ENCODE results near the gene ARID3C.

Gene ARID3C

DNA sequence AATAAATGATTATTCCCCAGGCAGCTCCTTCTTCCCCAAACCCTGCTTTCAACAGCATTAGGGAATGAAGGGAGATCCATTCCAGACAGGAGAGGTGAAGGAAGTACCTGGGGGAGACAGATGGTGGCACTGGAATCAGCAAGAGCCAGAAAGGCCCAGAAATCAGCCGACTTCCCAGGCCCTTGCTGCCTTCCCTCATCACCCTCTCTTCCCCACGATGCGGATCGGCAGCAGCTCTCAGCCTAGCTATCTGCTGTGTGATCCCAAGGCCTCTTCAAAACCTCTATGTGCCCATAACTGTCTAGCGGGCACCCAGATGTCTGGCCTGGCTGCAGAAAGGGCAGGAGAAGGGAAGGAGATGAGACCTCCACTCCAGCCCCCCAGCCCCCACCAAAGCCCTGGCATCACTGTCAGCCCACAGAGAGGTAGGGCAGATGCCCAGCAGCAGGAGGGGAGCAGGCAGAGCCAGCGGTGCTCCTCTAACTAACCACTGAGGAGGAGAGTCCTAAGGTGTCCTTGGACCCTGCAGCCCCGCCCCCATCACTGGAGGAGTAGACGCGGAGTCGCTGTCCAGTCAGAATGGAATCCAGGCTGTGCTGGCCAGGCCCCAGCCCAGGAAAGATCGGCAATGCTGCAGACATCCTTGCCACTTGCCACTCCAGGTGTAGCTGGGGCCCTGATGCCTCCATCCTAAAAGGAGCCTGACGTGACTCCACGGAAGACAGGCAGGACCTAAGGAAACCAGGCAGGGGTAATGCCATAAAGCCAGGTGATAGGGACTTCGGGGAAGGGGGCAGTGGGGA, 52.1 kb downstream of the ARID3C start:
- no peak for DNase-seq (ENCODE audit: low read depth)

DNA sequence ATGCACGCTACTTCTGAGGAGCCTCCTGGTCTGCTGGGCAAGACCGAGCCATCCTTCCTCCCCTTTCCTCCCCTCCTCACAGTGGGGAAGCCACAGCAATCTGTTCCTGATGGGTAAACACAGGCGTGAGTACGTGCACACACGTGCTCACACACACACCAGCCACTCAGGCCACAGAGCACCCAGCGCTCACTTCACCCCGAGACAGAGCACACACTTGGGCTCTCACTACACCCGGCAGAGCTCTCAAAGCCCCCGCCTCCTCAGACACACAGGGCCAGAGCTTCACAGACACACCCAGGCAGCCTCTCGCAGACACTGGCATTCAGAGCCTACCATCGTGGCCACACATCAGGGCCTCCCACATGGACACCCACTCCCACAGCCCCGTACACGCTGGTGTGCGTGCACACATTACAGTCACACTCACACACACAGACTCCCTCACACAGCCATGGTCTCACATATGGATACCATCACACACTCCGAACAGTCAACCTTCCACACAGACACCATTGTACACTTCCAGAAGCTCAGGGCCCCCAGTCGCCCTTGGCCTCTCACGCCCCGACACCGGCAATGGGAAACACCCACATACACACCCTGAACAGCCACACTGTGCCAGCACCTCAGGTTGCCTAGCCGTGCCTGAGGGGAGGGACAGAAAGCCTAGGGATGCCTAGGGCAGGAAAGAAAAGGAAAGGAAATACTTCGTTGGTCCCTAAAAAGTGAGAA, 52.8 kb downstream of the ARID3C start:
- no peak for DNase-seq (ENCODE audit: low read depth)

DNA sequence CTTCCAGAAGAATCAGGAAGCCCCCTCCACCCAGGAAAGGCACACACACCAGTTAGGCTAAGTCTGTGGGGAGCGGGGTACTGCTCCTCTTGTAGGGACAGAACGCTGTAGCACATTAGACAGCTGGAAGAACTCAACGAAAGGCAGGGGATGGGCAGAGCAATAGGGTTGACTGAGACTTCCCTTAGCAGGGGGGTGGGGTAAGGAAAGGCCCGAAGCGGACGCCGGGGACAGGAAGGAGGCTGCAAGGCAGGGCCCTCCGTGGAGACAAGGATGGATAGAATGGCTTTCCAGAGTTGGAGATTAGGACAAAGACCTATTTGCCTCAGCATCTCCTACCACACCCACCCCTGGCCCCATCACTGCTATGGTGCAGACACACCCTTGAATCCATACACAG, 53.6 kb downstream of the ARID3C start:
- DNase-seq (ENCODE audit: low read depth) = no peak

DNA sequence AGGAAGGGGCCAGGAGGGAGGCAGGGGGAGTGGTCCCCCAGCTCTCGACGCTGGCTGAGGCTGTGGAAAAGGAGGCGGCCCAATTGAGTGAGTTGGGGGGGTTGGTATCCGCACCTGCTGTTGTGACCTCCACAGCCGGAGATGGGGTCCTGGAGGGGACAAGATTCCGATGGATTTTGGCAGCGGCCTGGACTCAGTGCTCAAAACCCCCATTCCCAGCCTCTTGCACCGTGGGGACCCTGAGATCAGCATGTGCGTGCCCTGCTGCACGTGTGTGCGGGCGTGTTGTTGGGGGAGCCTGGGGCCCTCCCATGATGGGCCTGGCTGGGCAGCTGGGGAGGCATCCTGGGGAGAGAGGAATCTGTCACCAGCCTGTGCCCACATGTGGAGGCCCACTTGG, 54.3 kb downstream of the ARID3C start:
- DNase-seq (ENCODE audit: low read depth) = no peak

DNA sequence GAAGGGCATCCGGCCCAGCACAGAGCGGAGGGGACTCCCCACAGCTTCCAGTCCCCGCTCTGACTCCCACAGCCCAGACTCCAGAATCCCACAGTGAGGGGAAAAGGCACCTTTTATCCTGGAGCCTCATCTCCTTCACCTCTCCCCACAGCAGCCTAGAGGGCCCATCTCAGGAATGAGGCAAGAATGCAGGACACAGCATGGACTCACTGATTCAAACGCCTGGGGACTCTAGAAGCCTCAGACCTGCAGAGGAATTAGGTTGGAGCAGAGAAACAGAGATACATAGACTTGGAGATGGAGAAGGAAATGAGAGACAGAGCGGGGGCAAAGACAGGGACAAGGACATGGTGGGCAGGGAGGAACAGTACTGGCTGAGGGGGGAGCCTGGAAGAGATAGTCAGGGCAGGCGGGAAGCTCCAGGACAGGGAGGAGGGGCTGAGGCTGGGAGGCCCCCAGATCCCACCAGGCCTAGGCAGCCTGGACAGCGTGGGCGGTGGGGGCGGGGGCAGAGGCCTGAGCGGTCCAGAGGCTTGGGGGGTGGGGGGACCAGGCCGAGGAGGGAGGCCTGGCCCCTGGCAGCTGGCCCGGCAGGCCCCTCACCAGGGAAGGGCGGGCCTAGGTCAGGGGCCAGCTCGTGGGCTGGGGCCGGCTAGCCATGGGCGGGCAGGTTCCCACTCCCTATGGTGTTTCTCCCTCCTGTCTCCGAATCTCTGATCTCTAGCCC, 55.1 kb downstream of the ARID3C start:
- DNase-seq (ENCODE audit: low read depth) = no peak

DNA sequence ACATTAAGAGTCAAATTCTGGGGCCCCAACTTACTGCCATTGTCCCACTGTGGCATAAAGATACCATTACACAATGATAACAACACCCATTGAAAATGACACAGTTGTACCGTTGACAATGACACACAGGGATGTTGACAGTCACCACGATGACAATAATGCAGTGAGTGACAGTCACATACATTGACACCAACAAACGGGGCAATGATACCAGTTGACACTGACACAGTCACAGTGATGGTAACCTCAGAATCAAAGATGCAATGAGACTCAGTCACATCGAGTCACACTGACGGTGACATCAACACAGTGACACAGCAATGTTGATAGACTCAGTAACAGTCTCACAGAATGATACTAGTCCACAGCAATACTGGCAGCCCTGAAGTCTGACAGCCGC, 56.2 kb downstream of the ARID3C start:
- DNase-seq (ENCODE audit: low read depth) = no peak

DNA sequence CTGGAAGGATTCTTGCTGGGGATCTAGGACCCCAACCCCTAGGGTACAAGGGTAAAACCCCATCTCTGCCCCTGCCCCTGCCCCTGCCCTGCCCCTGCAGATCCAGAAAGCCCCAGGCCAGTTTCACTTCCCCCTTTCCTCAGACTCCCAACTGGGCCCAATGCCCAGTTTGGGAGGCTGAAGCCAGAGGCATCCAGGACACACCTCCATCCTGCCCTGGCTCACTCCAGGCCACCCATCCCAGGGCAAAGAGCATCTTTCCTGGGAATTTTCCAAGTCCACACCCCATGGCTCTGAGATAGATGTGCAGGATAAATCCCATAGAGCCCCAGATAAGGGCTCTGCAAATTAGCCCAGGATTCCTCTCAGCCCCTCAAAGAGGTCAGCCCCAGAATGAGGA, 56.8 kb downstream of the ARID3C start:
- DNase-seq (ENCODE audit: low read depth) = no peak

DNA sequence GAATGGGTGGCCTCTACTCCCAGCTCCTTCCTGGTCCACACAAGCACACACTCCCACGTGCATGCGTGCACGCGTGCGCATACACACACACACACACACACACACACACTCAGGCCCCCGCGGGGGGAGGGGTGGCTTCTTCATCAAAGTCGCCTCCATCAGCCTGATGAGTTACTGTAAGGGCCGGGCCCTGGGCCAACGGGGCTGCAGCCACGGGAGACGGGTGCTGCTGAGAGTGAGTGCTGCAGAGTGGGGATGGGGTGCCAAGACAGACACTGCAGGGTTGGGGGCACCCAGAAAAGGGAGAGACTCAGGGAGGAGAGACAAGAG, 57.4 kb downstream of the ARID3C start:
- DNase-seq (ENCODE audit: low read depth) = no peak

Data from CMK (cell line).